ENCODE measurements around the gene STPG1. TPM values are rescaled to one million over a fixed set of nuclear protein-coding genes. Genes with fewer than 3 reads are reported as not detected.

Gene STPG1
- total and polyA plus RNA-seq, 8 donors, result 7.8 to 11.1 (median 9.0) TPM

GRCh38 chr1:24390924-24391782, 22.4 kb downstream of the STPG1 start:
- intact Hi-C loops (cut with DNase I), result loop anchor here in 1 of 2 donors (2.0 kb wide), 1 partner anchor 188 kb away; no protein-coding TSS in a partner anchor
- Histone ChIP-seq H3K4me3 (no peak overlapping the region), H3K9me3 (no peaks in the 10 kb centered on the region), H3K4me1 (peaks cover 4 to 43% of the 10 kb centered on the region in 2 donors), H3K36me3 (no peaks in the 10 kb centered on the region), H3K27ac (peak overlapping the region; percentile 45), H3K27me3 (no peaks in the 10 kb centered on the region)
- TF ChIP-seq CTCF (IDR thresholded peaks at IDR 0.05), result peak; percentile 92
- DNase-seq, result peak; percentile 54 to 90 (median 76)
- ATAC-seq, result peak; percentile 96

GRCh38 chr1:24389231-24389678, 24.3 kb downstream of the STPG1 start:
- H3K27me3 ChIP-seq, result no peaks in the 10 kb centered on the region
- no peak for TF ChIP-seq CTCF (IDR thresholded peaks at IDR 0.05)
- DNase-seq, result no peak
- no peaks in the 10 kb centered on the region for H3K9me3 ChIP-seq
- no peak overlapping the region for H3K4me3 ChIP-seq
- no peaks in the 10 kb centered on the region for H3K36me3 ChIP-seq
- peaks cover 4 to 62% of the 10 kb centered on the region in 2 donors for H3K4me1 ChIP-seq
- intact Hi-C loops (cut with DNase I), result loop anchor here in 1 of 2 donors (10.0 kb wide), 1 partner anchor 184 kb away; no protein-coding TSS in a partner anchor
- no peak overlapping the region for H3K27ac ChIP-seq
- no peak for ATAC-seq

GRCh38 chr1:24388331-24388885, 25.2 kb downstream of the STPG1 start:
- Histone ChIP-seq H3K27ac (no peak overlapping the region), H3K4me1 (peaks cover 9 to 67% of the 10 kb centered on the region in 2 donors)

GRCh38 chr1:24387636-24388175, 25.9 kb downstream of the STPG1 start:
- Histone ChIP-seq H3K36me3 (no peaks in the 10 kb centered on the region), H3K9me3 (no peaks in the 10 kb centered on the region), H3K27ac (no peak overlapping the region), H3K4me1 (peaks cover 9 to 66% of the 10 kb centered on the region in 2 donors), H3K27me3 (no peaks in the 10 kb centered on the region), H3K4me3 (no peak overlapping the region)
- no peak for ATAC-seq
- DNase-seq, result no peak
- intact Hi-C loops (cut with DNase I), result loop anchor here in 1 of 2 donors (10.0 kb wide), 1 partner anchor 183 kb away; no protein-coding TSS in a partner anchor
- TF ChIP-seq CTCF (IDR thresholded peaks at IDR 0.05), result no peak

More at GRCh38 chr1:24388331-24388885, 25.2 kb downstream of the STPG1 start:
- ATAC-seq (no peak), DNase-seq (no peak)
- no peaks in the 10 kb centered on the region for H3K27me3 ChIP-seq
- intact Hi-C loops (cut with DNase I), result loop anchor here in 1 of 2 donors (10.0 kb wide), 1 partner anchor 184 kb away; no protein-coding TSS in a partner anchor
- H3K36me3 ChIP-seq, result no peaks in the 10 kb centered on the region
- no peak for TF ChIP-seq CTCF (IDR thresholded peaks at IDR 0.05)
- no peak overlapping the region for H3K4me3 ChIP-seq
- H3K9me3 ChIP-seq, result no peaks in the 10 kb centered on the region

All from left lung (tissue), 10 donors.